Measurements from ENCODE around the gene ANAPC2.

The ANAPC2 gene

GRCh38 chr9:137227054-137227852 is 38.9 kb upstream of the ANAPC2 start, which contains the start of gene RNF224:
Gene RNF224 (plus strand): TSS chr9:137227502. CDS start chr9:137228336, 834 bp downstream.
- DNase-seq = peak; percentile 79

- DNase-seq = no peak
Observed at GRCh38 chr9:137226338-137227053, 38.1 kb upstream of the ANAPC2 start.

- DNase-seq = no peak
Observed at GRCh38 chr9:137225699-137226331, 37.5 kb upstream of the ANAPC2 start.

GRCh38 chr9:137224830-137225694 is 36.7 kb upstream of the ANAPC2 start, which contains the start of gene CYSRT1:
Gene CYSRT1 (plus strand): TSS chr9:137225174. CDS start chr9:137225622, 448 bp downstream.
- no peak for DNase-seq

- DNase-seq = peak; percentile 99
Observed at GRCh38 chr9:137223078-137223970, 35.0 kb upstream of the ANAPC2 start.

GRCh38 chr9:137222190-137223077 is 34.1 kb upstream of the ANAPC2 start, which contains the start of gene RNF208:
Gene RNF208 (minus strand): TSS chr9:137222240. CDS start chr9:137221212, 1,028 bp downstream.
- DNase-seq = no peak

- no peak for DNase-seq
Observed at GRCh38 chr9:137221506-137222111, 33.2 kb upstream of the ANAPC2 start.

- DNase-seq = no peak
Observed at GRCh38 chr9:137221095-137221505, 32.7 kb upstream of the ANAPC2 start.

- DNase-seq = no peak
Observed at GRCh38 chr9:137220317-137221094, 32.1 kb upstream of the ANAPC2 start.

- DNase-seq = no peak
Observed at GRCh38 chr9:137219757-137220316, 31.5 kb upstream of the ANAPC2 start.

GRCh38 chr9:137218754-137219271 is 30.5 kb upstream of the ANAPC2 start:
- DNase-seq = no peak

- no peak for DNase-seq
Observed at GRCh38 chr9:137218212-137218753, 29.9 kb upstream of the ANAPC2 start.

GRCh38 chr9:137217276-137218211 is 29.2 kb upstream of the ANAPC2 start:
- no peak for DNase-seq

- no peak for DNase-seq
Observed at GRCh38 chr9:137216188-137216965, 28.0 kb upstream of the ANAPC2 start.

GRCh38 chr9:137215196-137215986 is 27.0 kb upstream of the ANAPC2 start:
- no peak for DNase-seq

All from CD4-positive, alpha-beta T cell treated with Interferon gamma for 1 hour (primary cell).